HG03095 (cell line): Measurements from ENCODE around the gene HMCN2.

Source experiments
- ATAC-seq: cut with Tn5 transposase; IDR thresholded peaks from one replicate; pipeline ENCODE4 v1.9.1; 2021; ENCODE audit warnings: moderate library complexity; ENCODE audit not compliant: unreplicated experiment

HMCN2 gene

GRCh38 chr9:130444565-130445221 is 179.1 kb downstream of the HMCN2 start, which contains the start of gene ASS1:
Gene ASS1, plus strand, starts transcription at chr9:130444961. Its CDS starts 7,268 bp downstream, at chr9:130452229.
- ATAC-seq, result no peak

GRCh38 chr9:130445268-130445983 is 179.9 kb downstream of the HMCN2 start:
- ATAC-seq, result no peak

GRCh38 chr9:130446101-130446861 is 180.7 kb downstream of the HMCN2 start:
- no peak for ATAC-seq

GRCh38 chr9:130447193-130447816 is 181.7 kb downstream of the HMCN2 start:
- no peak for ATAC-seq

GRCh38 chr9:130448035-130448624 is 182.6 kb downstream of the HMCN2 start:
- no peak for ATAC-seq

- ATAC-seq, result no peak
Observed at GRCh38 chr9:130448771-130449603, 183.4 kb downstream of the HMCN2 start.

GRCh38 chr9:130450344-130451003 is 184.9 kb downstream of the HMCN2 start:
- ATAC-seq, result no peak

- no peak for ATAC-seq
Observed at GRCh38 chr9:130451004-130451390, 185.4 kb downstream of the HMCN2 start.

- no peak for ATAC-seq
Observed at GRCh38 chr9:130451509-130452388, 186.2 kb downstream of the HMCN2 start.

- no peak for ATAC-seq
Observed at GRCh38 chr9:130452835-130453234, 187.3 kb downstream of the HMCN2 start.

GRCh38 chr9:130453487-130453886 is 187.9 kb downstream of the HMCN2 start:
- no peak for ATAC-seq

GRCh38 chr9:130454096-130454811 is 188.7 kb downstream of the HMCN2 start:
- ATAC-seq, result no peak

- no peak for ATAC-seq
Observed at GRCh38 chr9:130454812-130455325, 189.3 kb downstream of the HMCN2 start.

GRCh38 chr9:130458027-130458803 is 192.7 kb downstream of the HMCN2 start:
- ATAC-seq, result no peak

- no peak for ATAC-seq
Observed at GRCh38 chr9:130458804-130459067, 193.2 kb downstream of the HMCN2 start.

- no peak for ATAC-seq
Observed at GRCh38 chr9:130459151-130459550, 193.6 kb downstream of the HMCN2 start.
